EH (cell line): Measurements from ENCODE around the gene HSPB9.
A peak's percentile ranks its signal among the peaks of the same experiment; 100 is the strongest.

Experiments used
- DNase-seq: peaks from one replicate; pipeline ENCODE4 v3.0.0-alpha.2; 2015; ENCODE audit warnings: low read depth

HSPB9 gene

DNA sequence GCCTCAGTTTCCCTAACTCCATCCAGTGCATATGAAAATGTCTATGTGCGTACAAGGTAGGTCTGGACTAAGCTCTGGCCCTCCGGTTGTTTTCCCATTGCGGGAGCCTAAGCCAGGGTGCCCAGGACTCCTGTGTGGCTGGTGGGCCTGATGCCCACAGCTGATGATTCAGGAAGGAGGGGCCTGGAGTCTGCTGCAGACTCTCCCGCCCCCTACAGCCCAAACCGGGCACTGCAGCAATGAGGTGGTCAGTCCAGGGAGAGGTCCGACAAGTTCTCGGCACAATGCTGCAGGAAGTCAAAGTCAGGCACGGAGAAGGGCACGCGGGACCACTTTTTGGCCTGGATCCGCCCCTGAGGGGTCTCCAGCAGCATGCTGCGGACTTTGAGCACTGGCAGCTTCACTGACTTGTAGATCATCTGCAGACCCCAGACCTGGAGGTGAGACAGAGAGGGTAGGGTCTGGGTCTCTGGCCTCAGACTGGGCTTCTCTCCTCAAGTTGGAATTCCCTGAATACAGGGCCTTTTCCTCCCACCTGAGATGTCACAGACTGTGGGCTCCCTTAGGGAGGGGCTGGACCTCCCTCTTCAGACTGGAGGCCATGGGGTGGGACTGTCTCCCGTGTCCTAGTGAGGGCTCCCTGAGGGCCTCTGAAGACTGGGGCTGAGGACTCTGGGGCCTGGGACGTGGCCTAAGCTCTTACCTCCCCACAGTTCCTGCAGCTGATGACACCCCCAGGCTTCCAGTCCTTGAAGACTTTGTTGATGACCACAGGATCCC, 20.9 kb upstream of the HSPB9 start:
- DNase-seq, result peak; percentile 59

DNA sequence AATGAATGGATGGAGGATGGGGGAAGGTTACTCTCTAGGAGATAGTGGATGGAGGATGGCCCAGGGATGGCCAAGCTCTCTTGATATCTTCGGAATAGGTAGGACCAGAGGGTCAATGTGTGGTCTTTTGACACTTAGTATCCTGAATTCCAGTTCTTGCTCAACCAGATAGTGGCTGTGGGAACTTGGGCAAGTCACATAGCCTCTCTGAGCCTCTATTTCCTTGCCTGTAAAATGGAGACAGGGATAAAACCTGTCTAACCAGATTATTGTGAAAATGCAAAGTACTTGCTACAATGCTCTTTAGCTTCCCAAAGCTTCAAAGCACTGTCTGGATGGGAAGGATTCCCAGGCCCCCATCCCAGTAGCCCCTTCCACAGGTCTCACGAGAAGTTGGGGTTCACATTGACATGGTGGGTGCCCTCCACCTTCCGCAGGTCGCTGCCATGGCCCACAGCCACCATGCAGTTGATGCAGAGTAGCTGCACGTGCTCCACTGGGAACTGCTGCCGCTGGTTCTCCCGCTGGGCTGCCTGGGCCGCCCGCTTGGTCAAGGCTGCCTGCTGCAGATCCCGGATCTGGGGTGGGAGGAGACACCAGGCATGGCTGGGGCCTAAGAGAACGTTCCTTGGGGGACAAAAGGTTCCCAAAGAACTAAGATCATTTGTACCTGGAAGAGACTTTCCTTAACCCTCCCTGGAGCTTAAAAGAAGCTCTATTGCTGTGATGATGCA, 19.2 kb upstream of the HSPB9 start:
- no peak for DNase-seq

DNA sequence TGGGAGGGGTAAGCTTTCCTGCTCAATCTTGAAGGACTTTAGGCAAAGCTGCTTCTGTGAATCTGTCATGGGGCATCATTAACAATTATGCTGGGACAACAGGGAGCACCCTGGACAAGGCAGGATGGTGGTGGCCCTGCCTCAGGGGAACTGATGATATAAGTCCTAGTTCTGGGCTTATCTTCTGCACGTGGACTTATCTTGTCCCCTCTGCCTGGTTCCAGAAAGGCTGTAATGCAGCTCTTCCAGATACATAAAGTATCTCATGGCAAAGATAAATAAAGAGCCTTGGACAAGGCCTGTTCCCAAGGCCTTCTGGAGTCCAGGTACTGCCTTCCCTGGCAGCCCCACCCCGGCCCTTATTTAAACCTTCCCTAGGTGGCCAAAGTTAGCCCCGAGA, 18.3 kb upstream of the HSPB9 start:
- DNase-seq, result no peak

DNA sequence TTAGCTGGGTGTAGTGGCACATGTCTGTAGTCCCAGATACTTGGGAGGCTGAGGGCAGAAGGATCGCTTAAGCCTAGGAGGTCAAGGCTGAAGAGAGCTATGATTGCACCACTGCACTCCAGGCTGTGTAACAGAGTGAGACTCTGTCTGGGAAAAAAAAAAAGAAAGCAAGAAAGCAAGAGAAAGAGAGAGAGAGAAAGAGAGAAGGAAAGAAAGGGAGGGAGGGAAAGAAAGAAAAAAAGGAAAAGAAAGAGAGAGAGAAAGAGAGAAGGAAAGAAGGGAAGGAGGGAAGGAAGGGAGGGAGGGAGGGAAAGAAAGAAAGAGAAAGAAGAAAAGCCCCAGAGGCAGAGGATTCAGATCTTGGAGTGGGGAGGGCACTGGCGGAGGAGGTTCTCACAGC, 16.6 kb upstream of the HSPB9 start:
- DNase-seq, result no peak

DNA sequence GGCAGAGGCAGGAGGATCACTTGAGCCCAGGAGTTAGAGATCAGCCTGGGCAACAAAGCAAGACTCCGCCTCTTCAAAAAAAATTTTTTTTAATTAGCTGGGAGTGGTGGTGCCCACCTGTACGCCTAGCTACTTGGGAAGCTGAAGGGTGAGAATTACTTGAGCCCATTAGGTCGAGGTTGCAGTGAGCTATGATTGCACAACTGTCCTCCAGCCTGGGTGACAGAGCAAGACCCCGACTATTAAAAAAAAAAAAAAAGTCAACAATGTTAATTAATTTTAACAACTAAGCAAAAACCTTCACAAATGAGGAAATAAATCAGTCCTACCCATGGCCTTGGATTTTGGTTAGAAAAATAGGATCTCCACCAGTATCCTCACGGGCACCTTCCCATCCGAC, 15.5 kb upstream of the HSPB9 start:
- no peak for DNase-seq

DNA sequence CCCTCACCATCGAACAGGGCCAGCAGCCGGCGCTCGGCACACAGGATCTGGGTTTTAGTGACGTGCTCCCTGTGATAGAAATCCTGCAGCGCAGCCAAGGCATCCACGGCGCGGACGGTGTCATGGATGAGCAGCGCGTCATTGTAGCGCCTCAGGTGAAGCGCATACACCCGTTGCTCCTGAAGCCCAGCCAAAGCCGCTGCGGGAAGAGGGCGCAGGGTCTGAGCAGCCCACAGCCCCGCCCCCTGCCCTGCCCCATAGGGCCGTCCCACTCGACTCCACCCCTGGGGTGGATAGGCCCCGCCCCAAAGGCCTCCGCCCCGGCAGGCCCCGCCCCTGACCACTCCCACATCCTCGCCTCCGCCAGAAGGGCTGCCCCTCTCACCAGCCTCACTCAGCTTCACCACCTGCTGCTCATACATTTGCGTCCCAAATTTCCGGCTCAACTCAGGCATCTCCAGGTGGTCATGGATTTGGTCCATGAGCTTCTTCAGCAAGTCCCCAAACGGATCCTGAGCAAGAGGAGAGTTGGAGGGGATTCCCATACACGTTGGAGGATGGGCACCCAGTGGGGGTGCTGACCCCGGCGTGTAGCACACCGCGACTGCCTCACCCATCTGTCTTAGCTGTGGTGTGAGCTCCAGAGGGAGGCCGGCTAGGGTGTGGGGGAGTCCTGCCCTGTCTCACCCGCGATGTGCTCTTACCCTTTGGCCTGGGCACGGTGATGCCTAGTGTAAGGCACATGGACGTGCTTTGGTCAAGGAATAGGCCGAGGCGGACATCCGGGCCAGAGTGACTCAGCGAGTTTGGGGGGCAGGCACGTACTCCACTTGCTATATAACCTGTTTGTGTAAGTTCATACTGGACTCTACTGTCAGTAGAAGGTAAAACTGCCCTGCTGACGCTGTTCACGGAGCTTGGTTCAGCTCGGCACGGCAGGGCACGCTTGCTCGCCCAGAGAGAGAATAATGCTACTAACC, 14.7 kb upstream of the HSPB9 start:
- peak; percentile 63 for DNase-seq

DNA sequence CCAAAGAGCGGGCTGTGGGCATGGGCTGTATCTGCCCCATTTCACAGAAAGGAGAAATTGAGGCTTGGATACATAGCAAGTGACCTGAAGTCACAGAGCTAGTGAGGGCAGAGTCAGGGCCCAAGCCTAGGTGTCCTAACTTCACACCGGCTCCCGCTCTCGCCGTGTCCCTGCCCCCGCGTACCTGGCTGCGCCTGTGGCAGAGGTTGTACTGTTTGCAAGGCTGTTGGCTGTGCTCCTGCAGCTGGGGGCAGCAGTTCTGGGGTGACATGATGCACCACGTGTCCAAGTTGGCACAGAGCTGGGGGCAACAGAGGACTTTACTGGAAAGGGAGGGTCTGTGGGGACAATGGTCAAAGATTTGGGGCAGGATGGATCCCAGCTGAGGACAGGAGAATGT, 13.5 kb upstream of the HSPB9 start:
- no peak for DNase-seq

DNA sequence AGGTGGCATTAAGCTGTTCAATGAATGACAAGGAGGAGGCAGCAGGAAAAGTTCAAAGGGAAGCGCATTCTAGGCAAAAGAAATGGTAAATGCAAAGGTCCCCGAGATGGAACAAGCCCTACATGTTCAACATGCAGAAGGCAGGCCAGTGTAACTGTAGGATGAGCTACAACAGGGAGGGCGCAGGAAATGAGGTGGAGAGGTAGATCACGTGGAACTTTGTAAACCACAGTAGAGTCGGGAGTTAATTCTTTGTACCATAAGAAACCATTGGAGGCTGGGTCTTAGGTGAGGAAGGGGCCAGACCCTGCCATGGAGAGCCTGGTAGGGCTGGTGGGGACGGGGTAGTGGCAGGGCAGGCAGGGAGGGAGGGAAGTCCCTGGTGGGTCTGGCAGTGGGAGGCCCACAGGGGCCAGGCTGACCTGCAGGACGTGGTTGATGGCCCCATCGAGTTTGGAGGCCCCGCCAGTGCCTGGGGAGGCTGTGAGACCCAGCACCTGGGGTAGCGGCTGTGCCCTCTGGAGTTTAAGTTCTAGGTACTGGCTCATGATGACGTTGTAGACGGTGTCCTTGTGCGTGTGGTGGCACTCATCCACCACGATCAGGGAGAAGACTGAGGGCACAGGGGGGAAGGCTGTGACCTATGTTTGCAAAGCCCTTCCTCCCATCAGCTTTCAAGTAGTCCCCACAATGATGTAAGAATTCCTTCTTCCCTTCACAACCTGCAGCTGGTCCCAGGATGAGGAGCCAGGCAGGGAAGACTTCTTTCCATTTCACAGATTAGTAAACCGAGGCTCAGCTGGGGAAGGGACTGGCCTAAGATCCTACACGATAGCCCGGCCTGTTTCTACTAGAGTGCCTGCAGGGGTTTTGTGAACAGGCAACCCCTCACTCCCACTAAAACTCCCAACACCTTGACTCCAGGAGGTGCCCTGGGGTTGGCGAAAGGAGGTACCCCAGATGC, 12.0 kb upstream of the HSPB9 start:
- DNase-seq, result no peak

DNA sequence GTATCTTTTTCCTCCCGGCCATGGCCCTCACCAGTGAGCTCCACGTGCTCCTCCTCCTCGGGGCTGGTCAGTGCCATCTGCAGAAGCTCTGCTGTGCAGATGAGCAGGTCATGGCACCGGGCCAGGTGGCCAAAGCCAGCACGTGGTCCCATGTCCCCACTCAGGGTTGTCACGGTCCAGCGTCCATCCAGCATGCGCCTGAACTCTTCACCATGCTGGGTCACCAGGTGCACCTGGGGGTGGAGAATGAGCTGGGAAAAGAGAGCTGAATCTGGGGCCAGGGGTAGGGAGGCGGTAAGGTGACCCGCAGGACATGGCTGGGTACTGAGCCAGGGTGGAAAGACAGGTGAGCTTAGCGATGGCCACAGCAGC, 11.4 kb upstream of the HSPB9 start:
- no peak for DNase-seq

DNA sequence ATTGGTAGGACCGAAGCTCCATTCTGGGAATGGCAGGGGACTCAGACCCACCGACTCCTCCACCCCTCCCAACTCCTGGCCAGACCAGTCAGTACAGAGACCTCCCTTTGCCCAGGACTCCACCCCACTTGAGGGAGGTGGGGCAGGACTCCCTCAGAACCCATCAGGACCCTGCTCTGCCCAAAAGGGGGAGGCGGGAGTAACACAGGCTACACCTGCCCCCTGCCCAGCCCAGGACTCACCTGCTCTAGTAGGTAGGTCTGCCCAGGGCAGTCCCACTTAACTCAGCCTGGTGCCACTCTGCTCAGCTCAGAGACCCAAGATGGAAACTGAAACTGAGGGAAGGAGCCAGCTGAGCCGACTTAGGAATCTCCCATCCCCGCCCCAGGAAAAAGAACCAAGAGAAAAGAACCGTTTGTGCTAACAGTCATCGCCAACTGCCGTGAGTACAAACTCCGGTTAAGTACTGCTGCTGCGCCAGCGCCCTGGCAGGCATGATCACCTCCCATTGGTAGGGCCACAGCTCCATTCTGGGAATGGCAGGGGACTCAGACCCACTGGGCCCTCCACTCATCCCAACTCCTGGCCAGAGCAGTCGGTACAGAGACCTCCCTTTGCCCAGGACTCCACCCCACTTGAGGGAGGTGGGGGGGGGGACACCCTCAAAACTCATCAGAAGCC, 10.6 kb upstream of the HSPB9 start:
- peak; percentile 72 for DNase-seq

DNA sequence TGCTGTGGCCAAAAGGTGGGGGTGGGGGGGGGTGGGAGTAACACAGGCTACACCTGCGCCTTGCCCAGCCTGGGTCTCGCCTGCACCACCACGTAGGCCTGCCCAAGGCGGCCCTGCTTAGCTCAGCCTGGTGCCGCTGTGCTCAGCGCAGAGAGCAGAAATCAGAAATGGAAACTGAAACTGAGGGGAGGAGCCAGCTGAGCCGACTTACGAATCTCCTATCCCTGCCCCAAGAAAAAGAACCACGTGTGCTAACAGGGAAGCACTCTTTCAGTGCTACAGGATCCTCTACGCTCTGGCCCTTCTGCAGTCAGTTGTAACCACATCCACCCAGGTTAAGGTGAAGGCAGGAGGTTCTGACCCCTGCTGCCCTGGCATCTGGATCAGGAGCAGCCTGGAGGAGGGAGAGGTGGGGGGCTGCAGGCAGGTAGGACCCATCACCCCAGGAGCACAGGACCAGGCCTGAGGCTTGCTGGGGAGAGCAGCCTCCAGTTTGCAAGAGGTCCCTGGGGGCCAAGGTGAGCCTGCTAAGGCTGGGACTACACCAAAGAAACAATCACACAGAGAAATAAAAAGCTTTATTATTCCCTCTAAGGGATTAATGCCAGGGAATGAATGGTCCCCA, 9.9 kb upstream of the HSPB9 start, which contains the start of gene DHX58:
Gene DHX58, minus strand, starts transcription at position 163 of the 625 bp plus-strand sequence. CDS start 822 bp downstream, outside the sequence.
- DNase-seq, result peak; percentile 92

DNA sequence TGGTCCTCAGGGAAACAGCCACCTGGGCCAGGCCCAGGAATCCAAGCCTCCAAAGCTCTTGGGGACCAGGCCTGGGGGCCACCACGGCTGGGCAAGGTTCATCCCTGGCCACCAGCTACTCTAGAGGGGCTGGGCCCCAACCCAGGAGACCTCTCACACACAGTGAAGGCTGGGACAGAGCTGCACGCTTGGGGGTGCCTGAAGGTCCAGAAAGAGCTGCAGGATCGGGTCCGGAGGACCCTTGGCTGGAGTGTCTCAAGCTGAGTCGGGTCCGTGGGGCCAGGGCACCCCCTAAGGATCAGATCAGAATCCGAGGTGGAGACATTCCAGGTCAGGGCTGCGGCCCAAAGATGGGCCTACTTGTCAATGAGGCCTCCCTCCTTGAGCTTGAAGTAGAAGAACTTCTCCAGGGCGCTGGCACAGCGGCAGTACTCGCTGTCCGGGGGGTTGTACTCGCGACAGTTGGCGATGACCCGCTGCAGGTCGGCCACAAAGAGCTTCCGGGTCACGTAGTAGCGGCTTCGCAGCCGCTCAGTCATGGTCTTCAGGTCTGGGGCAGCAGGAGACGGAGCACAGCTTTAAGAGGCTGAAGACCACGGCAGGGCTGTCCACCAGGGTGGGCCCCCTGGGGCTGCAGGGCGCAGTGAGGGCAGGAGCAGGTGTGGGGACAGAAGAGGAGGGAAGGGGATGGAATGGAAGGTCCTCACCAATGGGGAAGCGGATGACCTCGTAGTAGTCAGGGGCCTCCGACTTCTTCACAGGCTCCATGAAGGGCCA, 9.1 kb upstream of the HSPB9 start:
- DNase-seq, result no peak

DNA sequence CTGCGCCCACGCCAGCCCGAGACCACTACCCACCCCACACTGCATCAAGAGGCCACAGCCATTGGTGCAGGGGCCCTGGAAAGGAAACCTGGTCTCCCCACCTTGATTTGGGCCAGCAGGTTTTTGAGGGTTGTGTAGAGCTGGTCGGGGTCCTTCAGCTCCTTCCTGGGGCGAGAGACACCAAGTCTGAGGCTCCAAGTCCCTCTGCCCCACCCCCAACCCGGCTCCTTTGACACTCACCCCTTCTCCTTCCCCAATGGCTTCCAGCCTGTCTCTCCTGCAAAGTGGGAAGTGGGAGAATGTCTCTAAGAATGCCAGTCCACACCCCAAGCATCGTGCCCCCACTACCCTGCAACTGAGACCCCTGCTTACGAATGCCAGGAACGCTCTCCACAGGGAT, 8.5 kb upstream of the HSPB9 start:
- DNase-seq, result no peak

DNA sequence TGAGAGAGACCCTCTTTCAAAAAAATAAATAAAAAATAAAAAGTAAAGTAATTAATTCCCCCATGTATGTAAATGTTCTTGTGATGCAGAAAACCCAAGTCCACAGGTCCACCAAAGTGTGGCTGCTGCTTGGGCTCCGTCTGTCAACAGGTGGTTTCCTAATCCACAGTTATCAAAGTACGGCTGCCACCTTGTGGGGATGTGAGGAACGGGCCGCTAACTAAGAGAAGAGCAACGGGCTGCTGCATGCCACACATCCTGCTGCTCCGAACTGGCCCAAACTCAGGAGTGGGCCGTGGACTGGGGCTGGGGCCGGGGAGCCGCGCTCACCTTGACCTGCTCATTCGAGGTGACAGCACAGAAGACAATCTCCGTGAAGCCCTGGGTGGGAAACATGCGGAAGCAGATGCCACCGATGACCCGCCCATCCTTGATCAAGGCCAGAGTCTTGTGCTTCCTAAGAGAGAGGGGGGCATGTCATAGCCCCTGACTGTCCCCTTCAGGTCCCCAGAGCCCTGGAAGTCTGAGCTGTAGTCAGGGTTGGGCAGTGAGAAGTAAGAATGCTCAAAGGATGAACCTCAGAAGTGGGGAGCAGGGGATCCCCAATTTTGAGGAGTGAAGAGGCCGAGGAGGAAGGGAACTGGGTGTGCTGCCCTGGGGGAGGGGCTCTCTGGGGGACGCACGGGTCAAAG, 5.8 kb upstream of the HSPB9 start:
- DNase-seq, result peak; percentile 81

DNA sequence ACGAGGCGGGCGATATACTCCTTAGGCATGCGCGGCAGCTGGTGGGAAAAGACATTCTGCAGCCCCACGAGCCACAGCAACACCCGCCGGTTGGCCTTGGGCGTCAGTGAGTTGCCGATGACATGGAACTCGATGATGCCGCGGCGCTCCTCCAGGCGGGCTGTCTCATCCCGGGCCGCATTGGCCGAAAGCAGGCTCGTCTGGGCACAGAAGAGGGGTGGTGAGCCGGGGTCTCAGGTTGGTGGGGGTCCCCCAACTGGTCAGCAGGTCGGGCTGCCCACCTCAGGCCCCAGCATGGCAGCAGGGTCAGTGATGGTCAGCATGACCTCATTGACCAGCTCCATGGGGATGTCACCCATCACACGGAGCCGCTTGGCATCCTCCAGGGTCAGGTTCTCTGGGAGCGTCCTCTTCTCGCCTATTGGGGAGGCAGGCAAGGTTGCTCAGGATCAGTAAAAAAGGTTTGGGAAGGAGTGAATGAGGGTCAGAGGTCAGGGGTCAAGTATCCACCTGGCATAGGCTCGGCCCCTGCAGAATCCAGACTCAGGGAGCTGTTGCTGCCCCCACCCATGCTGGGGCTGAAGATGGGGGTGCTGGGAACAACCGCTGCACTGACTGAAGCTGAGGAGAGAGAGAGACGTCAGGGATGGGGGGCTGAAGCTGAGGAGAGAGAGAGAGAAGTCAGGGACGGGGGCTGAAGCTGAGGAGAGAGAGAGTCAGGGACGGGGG, 5.0 kb upstream of the HSPB9 start:
- no peak for DNase-seq

DNA sequence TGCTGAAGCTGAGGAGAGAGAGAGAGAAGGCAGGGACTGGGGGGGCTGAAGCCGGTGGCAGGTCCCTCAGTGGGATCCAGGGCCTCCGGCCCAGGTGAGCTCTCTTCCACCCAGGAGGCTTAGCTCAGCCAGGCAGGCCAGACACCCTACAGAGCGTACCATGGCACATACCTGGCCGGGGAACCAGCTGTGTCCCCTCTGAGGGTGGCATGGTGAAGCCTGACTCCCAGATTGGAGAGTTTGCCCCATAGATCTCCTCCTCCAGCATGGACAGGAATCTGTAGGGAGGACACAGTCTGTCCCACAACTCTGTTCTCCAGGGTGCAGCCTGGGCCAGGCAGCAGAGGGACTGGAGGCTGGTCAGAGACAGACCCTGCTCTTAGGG, 4.5 kb upstream of the HSPB9 start:
- DNase-seq, result no peak

DNA sequence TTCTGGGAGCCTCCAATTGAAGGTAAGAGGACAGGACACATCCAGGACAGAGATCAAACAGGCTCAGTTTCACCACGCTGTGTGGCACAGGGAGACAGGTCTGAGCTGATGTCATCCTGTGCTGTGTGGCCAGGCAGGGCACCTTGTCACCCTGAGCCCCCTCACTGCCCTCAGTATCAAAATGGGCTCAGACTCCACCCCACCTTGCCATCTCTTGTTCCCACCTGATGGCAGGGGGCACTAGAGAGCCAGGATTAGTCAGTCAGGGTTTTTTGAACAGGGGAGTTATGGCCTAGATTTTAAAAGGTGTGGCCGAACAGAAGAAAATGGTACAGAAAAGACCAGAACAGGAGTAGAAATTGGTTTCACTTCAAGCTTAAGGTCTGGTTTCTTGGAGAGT, 4.1 kb upstream of the HSPB9 start:
- DNase-seq, result peak; percentile 41

DNA sequence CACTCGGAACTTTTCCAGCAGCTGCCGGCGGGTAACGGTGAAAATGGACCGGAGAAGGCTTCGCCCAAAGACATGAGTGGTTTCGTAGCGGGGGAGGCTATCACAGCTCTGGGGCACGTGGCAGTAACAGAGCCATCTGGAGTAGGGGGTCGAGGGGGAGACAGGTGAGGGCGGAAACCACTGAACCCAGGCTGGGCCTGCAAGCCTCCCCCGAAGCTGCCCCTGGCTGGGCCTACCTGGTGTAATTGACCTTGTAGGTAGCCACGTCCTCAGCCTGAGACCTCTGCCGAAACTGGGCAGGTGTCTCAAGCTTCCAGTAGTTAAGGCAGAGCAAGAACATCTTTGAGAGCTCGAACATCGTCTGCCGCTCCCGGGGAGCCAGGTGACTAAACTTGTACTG, 3.3 kb upstream of the HSPB9 start:
- no peak for DNase-seq
